Measurements from ENCODE around the gene SLC25A28.

Gene SLC25A28

DNA sequence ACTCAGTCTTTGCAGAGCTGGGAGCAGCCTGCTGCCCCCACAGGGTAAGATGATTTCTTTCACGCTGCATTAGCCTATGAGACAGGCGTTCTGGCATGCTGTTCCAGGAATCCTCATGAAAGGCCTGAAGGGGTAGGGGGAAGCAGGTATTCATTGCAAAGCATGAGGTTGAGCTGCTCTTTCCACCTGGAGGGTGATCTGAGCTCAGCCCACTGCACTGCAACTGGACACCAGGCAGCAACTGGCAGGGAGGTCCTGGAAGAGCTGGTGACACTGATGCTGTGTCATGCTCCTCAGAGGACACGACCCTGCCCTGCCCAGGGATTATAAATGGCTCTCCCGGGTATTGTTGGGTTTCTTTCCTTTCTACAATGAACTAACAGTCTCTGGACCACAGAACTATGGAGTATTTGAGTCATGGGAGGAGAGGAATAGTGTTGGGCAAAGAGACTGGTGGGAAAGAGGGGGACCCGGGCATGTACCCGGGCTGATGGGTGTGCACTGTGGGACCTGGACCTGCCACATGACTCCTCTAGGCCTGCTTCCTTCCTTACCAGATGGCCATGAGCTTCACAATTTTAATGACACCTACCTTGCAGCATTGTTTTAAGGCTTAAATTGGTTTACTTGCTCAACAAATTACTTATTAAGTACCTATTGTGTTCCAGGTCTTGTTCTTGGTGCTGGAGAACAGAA, 24.3 kb downstream of the SLC25A28 start:
- H2AK5ac ChIP-seq (ENCODE audit: low read length, severe bottlenecking) = no peak overlapping the region
- no peak overlapping the region for H3K27ac ChIP-seq (ENCODE audit: low read length, poor library complexity, severe bottlenecking)
- no peaks in the 10 kb centered on the region for H3K9me3 ChIP-seq (ENCODE audit: control insufficient read depth, low read length)
- peak; percentile 64 for DNase-seq
- no peak overlapping the region for H3K4ac ChIP-seq (ENCODE audit: low read depth in 1 of 2, low read length in 2 of 2)
- no peak overlapping the region for H2BK12ac ChIP-seq (ENCODE audit: low read length in 2 of 2)
- no peak overlapping the region for H3K4me2 ChIP-seq (ENCODE audit: low read length, poor library complexity, severe bottlenecking)
- H2BK5ac ChIP-seq (ENCODE audit: low read depth, low read length, poor library complexity, severe bottlenecking) = no peak overlapping the region
- no peak overlapping the region for H4K91ac ChIP-seq (ENCODE audit: low read length)
- no peaks in the 10 kb centered on the region for H3K4me1 ChIP-seq (ENCODE audit: control insufficient read depth, insufficient read depth, low read depth, low read length)
- no peak overlapping the region for H4K8ac ChIP-seq (ENCODE audit: low read length)
- H3K18ac ChIP-seq (ENCODE audit: low read depth in 1 of 2, low read length in 2 of 2) = peak overlapping the region; percentile 18 to 29
- no peak overlapping the region for H3K23ac ChIP-seq (ENCODE audit: low read length in 2 of 2)
- peaks cover 8 to 19% of the 10 kb centered on the region in 2 experiments for H3K27me3 ChIP-seq (ENCODE audit: control insufficient read depth in 1 of 2, insufficient read depth in 1 of 2, low read length in 2 of 2)
- H3K79me1 ChIP-seq (replicated peaks; ENCODE audit: low read length, poor library complexity, severe bottlenecking) = no peaks in the 10 kb centered on the region
- no peak overlapping the region for H3K4me3 ChIP-seq (ENCODE audit: insufficient read depth in 1 of 2, low read depth in 1 of 2, low read length in 2 of 2)
- H3K9ac ChIP-seq (ENCODE audit: low read length) = no peak overlapping the region
- H2AFZ ChIP-seq (ENCODE audit: low read depth, low read length) = no peak overlapping the region
- 67% methylated on average over 3 of the region's 6 CpGs for WGBS
- H3K14ac ChIP-seq (ENCODE audit: low read length in 2 of 2) = no peak overlapping the region
- H2BK15ac ChIP-seq (ENCODE audit: low read depth, poor library complexity, severe bottlenecking) = no peak overlapping the region
- no peak overlapping the region for H2BK120ac ChIP-seq (ENCODE audit: low read depth, low read length)
- H3K36me3 ChIP-seq (ENCODE audit: control insufficient read depth in 1 of 2, insufficient read depth in 2 of 2, low read depth in 1 of 2, low read length in 2 of 2) = no peaks in the 10 kb centered on the region

DNA sequence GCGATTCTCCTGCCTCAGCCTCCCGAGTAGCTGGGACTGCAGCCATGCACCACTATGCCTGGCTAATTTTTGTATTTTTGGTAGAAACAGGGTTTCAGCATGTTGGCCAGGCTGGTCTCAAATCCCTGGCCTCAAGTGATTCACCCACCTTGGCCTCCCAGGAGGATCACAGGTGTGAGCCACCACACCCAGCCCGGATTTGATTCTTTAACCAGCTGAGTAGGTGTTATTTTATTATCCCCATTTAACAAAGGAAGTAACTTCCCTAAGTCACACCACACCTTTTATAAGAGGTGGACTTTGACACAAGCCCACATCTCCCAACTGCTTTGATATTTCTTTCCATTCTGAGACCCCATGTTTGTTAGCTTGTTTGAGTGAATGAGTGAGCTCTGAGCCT, 25.0 kb downstream of the SLC25A28 start:
- Histone ChIP-seq H2AFZ (ENCODE audit: low read depth, low read length) (no peak overlapping the region), H2BK15ac (ENCODE audit: low read depth, poor library complexity, severe bottlenecking) (no peak overlapping the region), H3K27ac (ENCODE audit: low read length, poor library complexity, severe bottlenecking) (no peak overlapping the region), H3K9me3 (ENCODE audit: control insufficient read depth, low read length) (no peaks in the 10 kb centered on the region), H2BK120ac (ENCODE audit: low read depth, low read length) (no peak overlapping the region), H3K4me1 (ENCODE audit: control insufficient read depth, insufficient read depth, low read depth, low read length) (no peaks in the 10 kb centered on the region), H3K14ac (ENCODE audit: low read length in 2 of 2) (no peak overlapping the region), H3K23ac (ENCODE audit: low read length in 2 of 2) (no peak overlapping the region), H3K9ac (ENCODE audit: low read length) (no peak overlapping the region), H3K36me3 (ENCODE audit: control insufficient read depth in 1 of 2, insufficient read depth in 2 of 2, low read depth in 1 of 2, low read length in 2 of 2) (no peaks in the 10 kb centered on the region), H3K4me3 (ENCODE audit: insufficient read depth in 1 of 2, low read depth in 1 of 2, low read length in 2 of 2) (no peak overlapping the region), H2AK5ac (ENCODE audit: low read length, severe bottlenecking) (no peak overlapping the region), H3K18ac (ENCODE audit: low read depth in 1 of 2, low read length in 2 of 2) (no peak overlapping the region), H3K27me3 (ENCODE audit: control insufficient read depth in 1 of 2, insufficient read depth in 1 of 2, low read length in 2 of 2) (peaks cover 10 to 22% of the 10 kb centered on the region in 2 experiments), H3K4ac (ENCODE audit: low read depth in 1 of 2, low read length in 2 of 2) (no peak overlapping the region), H4K91ac (ENCODE audit: low read length) (no peak overlapping the region), H4K8ac (ENCODE audit: low read length) (no peak overlapping the region), H2BK5ac (ENCODE audit: low read depth, low read length, poor library complexity, severe bottlenecking) (no peak overlapping the region), H2BK12ac (ENCODE audit: low read length in 2 of 2) (no peak overlapping the region), H3K79me1 (replicated peaks; ENCODE audit: low read length, poor library complexity, severe bottlenecking) (no peaks in the 10 kb centered on the region), H3K4me2 (ENCODE audit: low read length, poor library complexity, severe bottlenecking) (no peak overlapping the region)
- WGBS = 64% methylated on average over 3 of the region's 3 CpGs
- DNase-seq = no peak

DNA sequence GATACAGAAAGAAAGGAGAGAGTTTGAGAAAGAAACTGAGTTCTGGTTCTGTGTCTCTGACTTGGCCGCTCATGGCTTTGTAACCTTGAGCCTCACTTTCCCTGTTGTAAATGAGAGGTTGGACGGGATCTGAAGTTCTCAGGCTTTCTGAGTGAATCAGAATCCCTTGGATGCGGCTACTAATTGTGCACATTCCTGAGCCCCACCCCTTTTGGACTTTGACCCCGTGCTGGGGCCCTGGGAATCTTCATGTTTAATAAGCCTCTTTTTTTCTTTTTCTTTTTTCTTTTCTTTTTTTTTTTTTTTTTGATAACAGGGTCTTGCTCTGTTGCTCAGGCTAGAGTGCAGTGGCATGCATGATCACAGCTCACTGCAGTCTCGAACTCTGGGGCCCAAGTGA, 26.9 kb downstream of the SLC25A28 start:
- Histone ChIP-seq H3K4me1 (ENCODE audit: control insufficient read depth, insufficient read depth, low read depth, low read length) (no peaks in the 10 kb centered on the region), H3K4me2 (ENCODE audit: low read length, poor library complexity, severe bottlenecking) (no peak overlapping the region), H3K27me3 (ENCODE audit: control insufficient read depth in 1 of 2, insufficient read depth in 1 of 2, low read length in 2 of 2) (peaks cover 5 to 15% of the 10 kb centered on the region in 2 experiments), H3K4ac (ENCODE audit: low read depth in 1 of 2, low read length in 2 of 2) (no peak overlapping the region), H3K14ac (ENCODE audit: low read length in 2 of 2) (no peak overlapping the region), H2AFZ (ENCODE audit: low read depth, low read length) (no peak overlapping the region), H3K18ac (ENCODE audit: low read depth in 1 of 2, low read length in 2 of 2) (no peak overlapping the region), H3K27ac (ENCODE audit: low read length, poor library complexity, severe bottlenecking) (no peak overlapping the region), H2BK120ac (ENCODE audit: low read depth, low read length) (no peak overlapping the region), H4K8ac (ENCODE audit: low read length) (no peak overlapping the region), H3K4me3 (ENCODE audit: insufficient read depth in 1 of 2, low read depth in 1 of 2, low read length in 2 of 2) (no peak overlapping the region), H3K9ac (ENCODE audit: low read length) (no peak overlapping the region), H2BK12ac (ENCODE audit: low read length in 2 of 2) (no peak overlapping the region), H2BK15ac (ENCODE audit: low read depth, poor library complexity, severe bottlenecking) (no peak overlapping the region), H3K23ac (ENCODE audit: low read length in 2 of 2) (no peak overlapping the region), H3K79me1 (replicated peaks; ENCODE audit: low read length, poor library complexity, severe bottlenecking) (no peaks in the 10 kb centered on the region), H2AK5ac (ENCODE audit: low read length, severe bottlenecking) (no peak overlapping the region), H3K9me3 (ENCODE audit: control insufficient read depth, low read length) (no peaks in the 10 kb centered on the region), H2BK5ac (ENCODE audit: low read depth, low read length, poor library complexity, severe bottlenecking) (no peak overlapping the region), H3K36me3 (ENCODE audit: control insufficient read depth in 1 of 2, insufficient read depth in 2 of 2, low read depth in 1 of 2, low read length in 2 of 2) (no peaks in the 10 kb centered on the region), H4K91ac (ENCODE audit: low read length) (no peak overlapping the region)
- DNase-seq = no peak
- WGBS = 86% methylated on average over 4 of the region's 5 CpGs

DNA sequence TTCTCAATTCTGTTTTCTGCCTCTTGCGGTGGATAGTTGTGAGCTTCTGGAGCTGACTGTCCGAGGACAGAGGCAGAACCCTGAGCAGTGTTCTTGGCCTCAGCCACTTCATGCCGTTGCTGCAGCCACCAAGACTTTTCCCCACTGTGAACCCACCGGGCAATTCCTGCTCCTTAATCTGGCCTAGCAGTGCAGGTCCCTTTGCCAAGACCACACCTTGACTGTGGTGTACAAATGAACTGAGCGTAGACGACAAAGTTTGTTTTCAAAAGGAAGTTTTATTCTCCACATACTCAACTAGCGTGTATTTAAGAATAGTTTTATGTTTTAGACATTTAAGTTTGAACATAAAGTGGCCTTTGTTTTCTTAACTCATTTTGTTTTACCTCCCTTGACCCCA, 29.4 kb downstream of the SLC25A28 start:
- Histone ChIP-seq H3K9ac (ENCODE audit: low read length) (no peak overlapping the region), H3K27ac (ENCODE audit: low read length, poor library complexity, severe bottlenecking) (no peak overlapping the region), H2AK5ac (ENCODE audit: low read length, severe bottlenecking) (no peak overlapping the region), H2AFZ (ENCODE audit: low read depth, low read length) (no peak overlapping the region), H3K14ac (ENCODE audit: low read length in 2 of 2) (peak overlapping the region in 1 of 2 experiments; percentile 75), H4K91ac (ENCODE audit: low read length) (no peak overlapping the region), H3K23ac (ENCODE audit: low read length in 2 of 2) (no peak overlapping the region), H3K79me1 (replicated peaks; ENCODE audit: low read length, poor library complexity, severe bottlenecking) (no peaks in the 10 kb centered on the region), H2BK120ac (ENCODE audit: low read depth, low read length) (no peak overlapping the region), H2BK5ac (ENCODE audit: low read depth, low read length, poor library complexity, severe bottlenecking) (no peak overlapping the region), H4K8ac (ENCODE audit: low read length) (no peak overlapping the region), H3K4me2 (ENCODE audit: low read length, poor library complexity, severe bottlenecking) (no peak overlapping the region), H3K36me3 (ENCODE audit: control insufficient read depth in 1 of 2, insufficient read depth in 2 of 2, low read depth in 1 of 2, low read length in 2 of 2) (no peaks in the 10 kb centered on the region), H3K9me3 (ENCODE audit: control insufficient read depth, low read length) (no peaks in the 10 kb centered on the region), H3K4me3 (ENCODE audit: insufficient read depth in 1 of 2, low read depth in 1 of 2, low read length in 2 of 2) (no peak overlapping the region), H3K18ac (ENCODE audit: low read depth in 1 of 2, low read length in 2 of 2) (peak overlapping the region in 1 of 2 experiments; percentile 48), H2BK12ac (ENCODE audit: low read length in 2 of 2) (peak overlapping the region in 1 of 2 experiments; percentile 71), H3K27me3 (ENCODE audit: control insufficient read depth in 1 of 2, insufficient read depth in 1 of 2, low read length in 2 of 2) (peaks cover 20 to 36% of the 10 kb centered on the region in 2 experiments), H2BK15ac (ENCODE audit: low read depth, poor library complexity, severe bottlenecking) (no peak overlapping the region), H3K4ac (ENCODE audit: low read depth in 1 of 2, low read length in 2 of 2) (peak overlapping the region in 1 of 2 experiments; percentile 57), H3K4me1 (ENCODE audit: control insufficient read depth, insufficient read depth, low read depth, low read length) (no peaks in the 10 kb centered on the region)
- 94% methylated on average over 4 of the region's 7 CpGs for WGBS
- DNase-seq = no peak

All from mesenchymal stem cell (in vitro differentiated cells and primary cell).